Measurements from ENCODE around the gene KY.
"Not testable (repeated sequence)": the region's sequence is repeated elsewhere in the genome, so short reads cannot be mapped to it uniquely, and the experiment has no call there.

KY gene

DNA sequence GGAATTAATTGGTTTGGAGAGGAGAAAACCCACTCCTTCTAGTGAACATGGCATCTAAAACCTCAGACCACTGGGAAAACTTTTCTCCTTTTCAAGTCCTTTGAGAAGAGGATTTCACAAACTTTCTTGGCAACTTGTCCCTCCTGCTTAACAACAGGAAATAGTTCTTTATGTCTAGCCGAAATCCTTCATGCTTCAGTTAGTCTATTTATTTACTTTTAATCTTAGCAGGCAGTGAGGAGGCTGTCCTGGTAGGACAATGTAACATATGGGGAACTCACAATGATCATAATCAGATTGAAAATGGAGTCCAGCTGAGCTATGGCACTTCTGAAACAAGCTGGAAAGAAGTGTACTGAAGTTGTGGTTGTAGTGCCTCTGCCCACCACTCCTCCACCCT is 50.6 kb downstream of the KY start:
- DNase-seq: peak in 1 of 2 experiments; percentile 50

DNA sequence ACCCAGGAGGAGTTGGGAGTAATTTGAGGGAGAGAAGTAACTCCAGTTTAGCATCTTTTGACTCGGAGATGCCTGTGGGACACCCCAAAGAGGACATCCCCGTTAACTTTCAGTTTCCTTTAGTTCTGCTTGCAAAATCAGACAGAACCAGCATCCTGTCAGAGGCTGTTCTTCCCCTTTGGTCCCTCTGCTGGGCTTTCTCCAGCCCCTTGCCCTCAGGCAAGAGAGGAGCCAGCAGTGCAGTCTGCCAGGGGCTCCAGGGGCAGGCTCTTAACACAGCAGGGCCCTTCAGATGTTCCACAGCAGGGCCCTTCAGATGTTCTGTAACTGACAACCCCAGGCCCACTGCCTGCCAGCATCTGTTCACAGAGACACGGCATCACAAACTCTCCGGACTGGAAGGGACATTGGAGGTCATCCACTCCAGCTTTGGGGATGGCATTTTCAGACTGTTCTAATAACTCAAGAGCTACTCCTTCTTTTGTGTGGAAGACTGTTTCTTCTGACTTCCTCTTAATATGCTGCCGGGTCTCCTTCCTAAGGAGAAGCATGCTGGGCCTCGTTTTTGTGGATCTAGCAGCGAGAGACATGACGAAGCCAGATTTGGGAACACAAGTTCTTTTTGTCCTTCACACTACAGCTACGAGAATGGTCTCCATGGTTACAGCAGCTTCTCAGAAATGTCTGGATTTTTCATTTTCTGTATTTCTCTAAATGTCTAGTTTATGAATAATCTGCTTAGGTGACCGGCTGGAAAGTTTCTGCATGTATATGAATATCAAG is 51.9 kb downstream of the KY start:
- no peak for DNase-seq

GRCh38 chr3:134597390-134597970 is 53.3 kb downstream of the KY start:
- DNase-seq: no peak

DNA sequence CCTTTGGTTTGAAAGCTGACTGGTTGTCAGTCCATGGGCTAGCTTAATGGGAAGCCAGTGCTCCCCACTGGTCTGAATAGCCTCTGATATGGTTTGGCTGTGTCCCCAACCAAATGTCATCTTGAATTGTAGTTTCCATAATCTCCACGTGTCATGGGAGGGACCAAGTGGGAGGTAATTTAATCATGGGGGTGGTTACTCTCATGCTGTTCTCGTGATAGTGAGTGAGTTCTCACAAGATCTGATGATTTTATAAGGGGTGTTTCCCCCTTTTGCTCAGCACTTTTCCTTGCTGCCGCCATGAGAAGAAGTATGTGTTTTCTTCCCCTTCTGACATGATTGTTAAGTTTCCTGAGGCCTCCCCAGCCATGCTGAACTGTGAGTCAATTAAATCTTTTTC is 55.8 kb downstream of the KY start:
- not testable (repeated sequence) for DNase-seq

- DNase-seq: no peak
These were observed 56.5 kb downstream of the KY start for GRCh38 chr3:134594331-134594741.

- no peak for DNase-seq
These were observed 58.0 kb downstream of the KY start for GRCh38 chr3:134592806-134593205.

DNA sequence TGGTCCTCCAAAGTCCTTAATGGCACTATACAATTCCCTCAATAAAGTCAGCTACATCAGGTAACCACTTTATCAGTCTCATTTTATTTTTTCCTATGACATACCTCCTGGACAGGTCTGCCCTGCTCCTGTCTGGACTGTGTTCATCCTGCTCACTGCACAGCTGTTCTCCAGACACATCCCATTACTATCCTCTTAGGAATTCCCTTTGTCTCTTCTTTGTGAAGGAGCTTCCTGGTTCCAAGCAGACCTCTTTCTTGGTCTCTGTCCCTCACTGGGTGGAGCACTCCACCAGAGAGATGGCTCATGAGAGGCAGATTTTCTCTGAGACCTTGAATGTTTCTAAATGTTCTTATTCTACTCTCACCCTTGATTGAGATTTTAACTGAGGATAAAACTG is 60.1 kb downstream of the KY start:
- DNase-seq: no peak

DNA sequence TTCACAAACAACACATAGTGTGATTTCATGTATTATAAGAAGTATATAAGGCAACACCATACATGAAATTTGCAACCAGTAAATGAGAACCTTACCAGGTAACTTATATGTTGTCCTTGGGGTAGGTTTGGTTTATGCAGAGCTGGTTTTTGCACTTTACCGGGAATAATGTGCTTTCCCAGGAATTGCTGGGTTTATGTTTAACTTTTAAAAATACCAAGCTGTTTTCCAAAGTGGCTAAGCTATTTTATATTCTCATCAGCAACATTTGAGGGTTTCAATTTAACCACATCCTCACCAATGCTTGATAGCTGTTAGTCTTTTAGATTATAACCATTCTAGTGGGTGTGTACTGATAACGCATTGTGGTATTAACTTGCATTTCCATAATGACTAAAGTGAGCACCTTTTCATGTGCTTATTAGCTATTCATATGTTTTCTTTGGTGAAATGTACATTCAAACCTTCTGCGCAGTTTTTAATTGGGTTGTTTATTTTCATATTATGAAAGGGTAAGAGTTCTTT is 71.6 kb downstream of the KY start:
- no peak for DNase-seq

DNA sequence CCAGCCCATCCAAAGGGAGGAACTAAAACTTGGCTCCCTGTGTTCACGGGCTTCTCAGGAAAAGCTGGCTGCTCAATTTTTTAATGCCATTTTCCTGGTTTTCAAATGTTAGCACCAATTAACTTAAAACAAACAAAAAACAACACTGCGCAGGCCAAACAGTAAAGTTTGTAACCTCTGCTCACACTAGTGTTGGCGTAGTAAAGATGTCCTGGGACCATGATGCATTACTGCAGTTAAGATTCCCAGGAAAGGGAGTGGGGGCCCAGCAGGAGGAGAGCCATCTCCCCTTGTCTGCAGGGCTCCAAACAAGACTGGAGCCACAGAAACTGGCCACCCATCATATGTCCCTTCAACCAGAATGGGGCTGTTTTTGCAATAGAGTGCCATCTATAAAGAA is 74.0 kb downstream of the KY start:
- no peak for DNase-seq

DNA sequence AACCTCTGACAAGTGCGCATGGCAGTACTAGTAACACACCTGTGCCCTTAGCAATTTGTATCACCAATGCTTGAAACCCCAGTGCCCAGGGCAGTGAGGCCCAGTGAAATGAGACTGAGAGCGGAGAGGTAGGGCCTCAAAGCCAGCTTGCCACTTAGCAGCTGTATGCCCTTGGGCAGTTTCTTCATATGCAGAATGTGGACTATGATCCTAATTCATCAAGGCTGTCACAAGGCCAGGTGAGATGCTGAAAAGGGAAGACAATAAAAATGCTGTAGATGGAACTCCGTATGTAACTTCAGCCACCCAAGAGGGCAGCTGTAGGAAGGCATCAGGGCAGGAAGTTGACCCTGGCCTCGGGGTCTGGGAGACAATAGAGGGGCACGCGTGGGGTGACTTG is 74.4 kb downstream of the KY start:
- no peak for DNase-seq

- DNase-seq: not testable (repeated sequence)
These were observed 80.9 kb downstream of the KY start for GRCh38 chr3:134569899-134570298.

- no peak for DNase-seq
These were observed 82.0 kb downstream of the KY start for GRCh38 chr3:134568790-134569189.

GRCh38 chr3:134567605-134568004 is 83.2 kb downstream of the KY start:
- DNase-seq: no peak

- no peak for DNase-seq
These were observed 85.8 kb downstream of the KY start for GRCh38 chr3:134564991-134565390.

GRCh38 chr3:134563601-134564000 is 87.2 kb downstream of the KY start:
- DNase-seq: no peak

DNA sequence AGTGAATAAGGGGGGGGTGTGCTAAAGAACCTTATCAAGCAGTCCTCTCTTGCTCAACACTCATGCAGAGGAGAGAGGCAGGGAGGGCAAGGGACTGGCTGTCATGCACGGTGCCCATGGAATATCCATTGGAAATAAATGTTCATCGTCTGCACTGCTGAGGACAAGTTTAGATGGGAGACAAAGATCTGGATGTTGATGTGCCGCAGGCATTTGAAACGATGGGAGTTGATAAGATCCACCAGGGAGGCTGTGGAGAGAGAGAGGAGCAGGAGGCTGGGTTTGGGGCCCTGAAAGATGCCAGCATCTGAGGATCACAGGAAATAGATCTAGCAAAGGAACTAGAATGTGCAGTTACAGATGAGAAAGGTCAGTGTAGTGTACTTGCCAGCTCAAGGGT is 88.8 kb downstream of the KY start:
- DNase-seq: no peak

DNA sequence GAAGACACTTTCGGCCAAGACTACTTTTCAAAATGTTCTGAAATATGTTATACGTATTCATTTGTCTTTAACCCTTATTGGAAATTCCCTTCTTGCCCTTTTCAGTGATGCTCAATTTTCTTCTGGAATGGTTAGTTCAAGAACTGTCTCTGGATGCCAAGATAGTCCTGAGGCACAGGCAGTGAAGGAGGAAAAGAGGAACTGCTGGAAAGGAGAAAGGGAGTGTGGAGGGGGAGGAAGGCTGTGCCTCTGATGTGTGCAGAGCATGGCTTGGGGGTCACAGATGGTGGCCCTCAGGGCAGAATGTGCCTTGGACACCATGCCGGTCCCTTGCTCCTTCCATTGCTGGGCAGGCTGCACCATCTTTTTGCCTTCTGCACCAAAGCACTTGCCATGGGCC is 91.2 kb downstream of the KY start:
- no peak for DNase-seq

All from NCI-H524 (cell line).